ENCODE data around the gene HLA-C.
"Not testable (repeated sequence)": the region's sequence is repeated elsewhere in the genome, so short reads cannot be mapped to it uniquely, and the experiment has no call there.

Gene HLA-C

DNA sequence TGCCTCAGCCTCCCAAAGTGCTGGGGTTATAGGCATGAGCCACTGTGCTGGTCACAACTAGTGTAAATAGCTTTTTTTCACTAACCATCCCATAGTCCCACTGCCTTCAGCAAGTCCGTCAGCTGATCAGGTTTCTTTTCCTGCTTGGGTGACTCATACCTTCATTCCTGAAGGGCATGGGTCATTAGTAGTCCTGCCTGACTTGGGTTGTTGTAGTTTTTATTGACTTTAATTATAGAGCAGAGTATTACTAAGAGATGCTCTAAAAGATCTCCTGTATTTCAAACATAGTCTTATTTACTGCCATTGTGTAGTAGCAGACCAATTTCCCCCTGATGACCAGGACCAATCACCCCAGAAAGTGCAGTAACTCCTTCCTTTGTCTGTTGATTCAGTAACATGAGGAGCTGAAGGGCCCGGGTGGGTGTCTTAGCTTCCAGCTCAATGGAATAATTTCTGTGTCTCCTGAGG is 25.8 kb downstream of the HLA-C start:
- no peak overlapping the region for H3K9ac ChIP-seq (ENCODE audit: low read length)
- H3K14ac ChIP-seq (ENCODE audit: low read length) = no peak overlapping the region
- H2AK5ac ChIP-seq (ENCODE audit: low read length) = no peak overlapping the region
- H3K4me2 ChIP-seq (ENCODE audit: low read length) = no peak overlapping the region
- H3K23ac ChIP-seq (ENCODE audit: low read length) = no peak overlapping the region
- H2BK12ac ChIP-seq (ENCODE audit: low read length) = no peak overlapping the region
- H3K79me1 ChIP-seq (ENCODE audit: low read length) = no peaks in the 10 kb centered on the region
- H3K4me1 ChIP-seq (ENCODE audit: control insufficient read depth in 1 of 2, insufficient read depth in 2 of 2, low read length in 2 of 2) = peaks cover 6 to 7% of the 10 kb centered on the region in 2 experiments
- DNase-seq = peak in 1 of 2 donors; percentile 46
- H4K91ac ChIP-seq (ENCODE audit: low read depth, low read length) = no peak overlapping the region
- H3K79me2 ChIP-seq (ENCODE audit: control insufficient read depth, insufficient read depth, low read length, poor library complexity) = no peaks in the 10 kb centered on the region
- no peak overlapping the region for H3K18ac ChIP-seq (ENCODE audit: low read length)
- H3K27ac ChIP-seq (ENCODE audit: low read depth, low read length) = no peak overlapping the region
- no CpG with 5 or more reads among the region's 2 CpGs for WGBS (ENCODE audit: extremely low coverage, insufficient coverage, insufficient read length)
- H2BK5ac ChIP-seq (ENCODE audit: low read depth, low read length, poor library complexity) = no peak overlapping the region
- H3K9me3 ChIP-seq (ENCODE audit: insufficient read depth, low read depth, low read length) = no peaks in the 10 kb centered on the region
- no peak overlapping the region for H3K4me3 ChIP-seq (ENCODE audit: low read depth, low read length)
- no peaks in the 10 kb centered on the region for H3K27me3 ChIP-seq (ENCODE audit: insufficient read depth, low read length)
- H3K4ac ChIP-seq (ENCODE audit: low read depth, low read length) = no peak overlapping the region
- H2AFZ ChIP-seq (ENCODE audit: insufficient read depth, low read length, poor library complexity) = no peak overlapping the region
- no peak overlapping the region for H4K8ac ChIP-seq (ENCODE audit: low read depth, low read length)
- H3K36me3 ChIP-seq (ENCODE audit: control insufficient read depth in 1 of 2, insufficient read depth in 2 of 2, low read length in 2 of 2) = no peaks in the 10 kb centered on the region
- no peak overlapping the region for H2BK120ac ChIP-seq (ENCODE audit: insufficient read depth, low read length, poor library complexity)
- no peak overlapping the region for H4K12ac ChIP-seq (ENCODE audit: low read depth, low read length)

DNA sequence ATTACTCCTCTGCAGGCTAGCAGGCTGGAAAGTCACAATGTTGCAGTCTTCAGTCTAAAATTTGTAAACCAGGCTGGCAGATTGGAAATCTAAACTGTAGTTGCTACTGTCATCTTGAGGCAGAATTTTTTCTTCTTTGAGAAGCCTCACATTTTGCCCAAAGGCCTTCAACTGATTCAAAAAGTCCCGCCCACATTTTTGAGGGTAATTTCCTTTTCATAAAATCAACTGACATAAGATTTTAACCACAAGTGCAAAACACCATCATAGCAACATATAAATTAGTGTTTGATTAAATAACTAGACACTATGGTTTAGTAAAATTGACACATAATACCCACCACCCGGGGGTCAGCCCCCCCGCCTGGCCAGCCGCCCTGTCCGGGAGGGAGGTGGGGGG is 28.4 kb downstream of the HLA-C start:
- Histone ChIP-seq H4K12ac (ENCODE audit: low read depth, low read length) (no peak overlapping the region), H3K9me3 (ENCODE audit: insufficient read depth, low read depth, low read length) (no peaks in the 10 kb centered on the region), H3K14ac (ENCODE audit: low read length) (no peak overlapping the region), H3K4me3 (ENCODE audit: low read depth, low read length) (no peak overlapping the region), H3K4me2 (ENCODE audit: low read length) (no peak overlapping the region), H3K4me1 (ENCODE audit: control insufficient read depth in 1 of 2, insufficient read depth in 2 of 2, low read length in 2 of 2) (peaks cover 6 to 7% of the 10 kb centered on the region in 2 experiments), H3K27ac (ENCODE audit: low read depth, low read length) (no peak overlapping the region), H2AK5ac (ENCODE audit: low read length) (no peak overlapping the region), H3K9ac (ENCODE audit: low read length) (no peak overlapping the region), H3K23ac (ENCODE audit: low read length) (no peak overlapping the region), H4K8ac (ENCODE audit: low read depth, low read length) (no peak overlapping the region), H3K36me3 (ENCODE audit: control insufficient read depth in 1 of 2, insufficient read depth in 2 of 2, low read length in 2 of 2) (no peaks in the 10 kb centered on the region), H3K79me1 (ENCODE audit: low read length) (no peaks in the 10 kb centered on the region), H2BK5ac (ENCODE audit: low read depth, low read length, poor library complexity) (no peak overlapping the region), H3K27me3 (ENCODE audit: insufficient read depth, low read length) (no peaks in the 10 kb centered on the region), H2BK12ac (ENCODE audit: low read length) (no peak overlapping the region), H3K18ac (ENCODE audit: low read length) (no peak overlapping the region), H3K79me2 (ENCODE audit: control insufficient read depth, insufficient read depth, low read length, poor library complexity) (no peaks in the 10 kb centered on the region), H4K91ac (ENCODE audit: low read depth, low read length) (no peak overlapping the region), H3K4ac (ENCODE audit: low read depth, low read length) (no peak overlapping the region), H2AFZ (ENCODE audit: insufficient read depth, low read length, poor library complexity) (no peak overlapping the region), H2BK120ac (ENCODE audit: insufficient read depth, low read length, poor library complexity) (no peak overlapping the region)
- no CpG with 5 or more reads among the region's 5 CpGs for WGBS (ENCODE audit: extremely low coverage, insufficient coverage, insufficient read length)
- no peak for DNase-seq

DNA sequence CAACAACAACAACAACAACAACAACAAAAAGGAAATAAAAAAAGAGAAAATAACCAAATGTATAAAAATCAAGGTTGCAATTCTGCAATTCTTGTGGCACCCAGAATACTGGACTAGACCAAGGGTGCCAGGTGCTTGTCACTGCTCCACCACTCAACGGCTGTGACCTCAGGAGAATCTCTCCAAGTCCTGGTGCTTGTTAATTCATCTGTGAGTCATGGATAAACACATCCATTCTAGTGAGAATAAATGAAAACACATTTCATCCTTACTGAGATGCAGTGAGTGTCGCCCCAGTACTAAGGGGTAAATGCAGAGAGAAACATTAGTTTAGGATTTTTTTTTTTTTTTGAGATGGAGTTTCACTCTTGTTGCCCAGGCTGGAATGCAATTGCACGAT is 32.0 kb downstream of the HLA-C start:
- Histone ChIP-seq H4K91ac (ENCODE audit: low read depth, low read length) (no peak overlapping the region), H3K4ac (ENCODE audit: low read depth, low read length) (no peak overlapping the region), H2BK5ac (ENCODE audit: low read depth, low read length, poor library complexity) (no peak overlapping the region), H3K23ac (ENCODE audit: low read length) (no peak overlapping the region), H3K18ac (ENCODE audit: low read length) (no peak overlapping the region), H2BK120ac (ENCODE audit: insufficient read depth, low read length, poor library complexity) (no peak overlapping the region), H4K8ac (ENCODE audit: low read depth, low read length) (no peak overlapping the region), H3K79me1 (ENCODE audit: low read length) (no peaks in the 10 kb centered on the region), H2BK12ac (ENCODE audit: low read length) (no peak overlapping the region), H3K9me3 (ENCODE audit: insufficient read depth, low read depth, low read length) (no peaks in the 10 kb centered on the region), H3K14ac (ENCODE audit: low read length) (no peak overlapping the region), H3K36me3 (ENCODE audit: control insufficient read depth in 1 of 2, insufficient read depth in 2 of 2, low read length in 2 of 2) (no peaks in the 10 kb centered on the region), H3K4me3 (ENCODE audit: low read depth, low read length) (no peak overlapping the region), H2AFZ (ENCODE audit: insufficient read depth, low read length, poor library complexity) (no peak overlapping the region), H3K27me3 (ENCODE audit: insufficient read depth, low read length) (no peaks in the 10 kb centered on the region), H3K79me2 (ENCODE audit: control insufficient read depth, insufficient read depth, low read length, poor library complexity) (no peaks in the 10 kb centered on the region), H4K12ac (ENCODE audit: low read depth, low read length) (no peak overlapping the region), H2AK5ac (ENCODE audit: low read length) (no peak overlapping the region), H3K4me2 (ENCODE audit: low read length) (no peak overlapping the region), H3K27ac (ENCODE audit: low read depth, low read length) (no peak overlapping the region), H3K4me1 (ENCODE audit: control insufficient read depth in 1 of 2, insufficient read depth in 2 of 2, low read length in 2 of 2) (no peaks in the 10 kb centered on the region), H3K9ac (ENCODE audit: low read length) (no peak overlapping the region)
- no peak for DNase-seq
- no CpG with 5 or more reads among the region's 3 CpGs for WGBS (ENCODE audit: extremely low coverage, insufficient coverage, insufficient read length)

DNA sequence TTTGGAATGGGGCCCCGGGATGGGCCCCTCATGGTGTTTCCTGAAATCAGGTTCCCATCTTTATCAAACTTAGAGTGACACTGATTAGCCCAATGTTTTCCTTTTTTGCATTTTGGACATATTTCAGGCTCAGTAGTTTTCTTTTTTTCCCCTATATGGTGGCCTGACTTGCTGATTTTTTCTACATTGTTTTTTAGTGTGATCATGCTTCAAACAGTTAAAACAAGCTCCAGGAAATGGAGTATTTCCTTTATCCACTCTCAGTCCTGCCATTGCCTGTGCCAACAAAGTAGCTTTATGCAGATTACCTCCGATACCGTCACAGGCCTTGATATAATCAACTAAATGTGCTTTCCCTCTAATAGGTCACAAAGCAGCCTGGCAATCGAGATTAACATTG is 37.8 kb downstream of the HLA-C start:
- not testable (repeated sequence) for H3K9ac ChIP-seq (ENCODE audit: low read length); H3K4me3 ChIP-seq (ENCODE audit: low read depth, low read length); H3K18ac ChIP-seq (ENCODE audit: low read length); H3K4me2 ChIP-seq (ENCODE audit: low read length); H2AK5ac ChIP-seq (ENCODE audit: low read length); H3K4ac ChIP-seq (ENCODE audit: low read depth, low read length); H2BK120ac ChIP-seq (ENCODE audit: insufficient read depth, low read length, poor library complexity); H4K12ac ChIP-seq (ENCODE audit: low read depth, low read length); H3K23ac ChIP-seq (ENCODE audit: low read length); H2BK5ac ChIP-seq (ENCODE audit: low read depth, low read length, poor library complexity); H3K79me1 ChIP-seq (ENCODE audit: low read length); H3K79me2 ChIP-seq (ENCODE audit: control insufficient read depth, insufficient read depth, low read length, poor library complexity); H3K14ac ChIP-seq (ENCODE audit: low read length); H2BK12ac ChIP-seq (ENCODE audit: low read length); H3K27ac ChIP-seq (ENCODE audit: low read depth, low read length); H3K4me1 ChIP-seq (ENCODE audit: control insufficient read depth in 1 of 2, insufficient read depth in 2 of 2, low read length in 2 of 2); H3K9me3 ChIP-seq (ENCODE audit: insufficient read depth, low read depth, low read length); H2AFZ ChIP-seq (ENCODE audit: insufficient read depth, low read length, poor library complexity); H4K91ac ChIP-seq (ENCODE audit: low read depth, low read length); H3K27me3 ChIP-seq (ENCODE audit: insufficient read depth, low read length); H3K36me3 ChIP-seq (ENCODE audit: control insufficient read depth in 1 of 2, insufficient read depth in 2 of 2, low read length in 2 of 2); H4K8ac ChIP-seq (ENCODE audit: low read depth, low read length); DNase-seq
- WGBS (ENCODE audit: extremely low coverage, insufficient coverage, insufficient read length) = no CpG with 5 or more reads among the region's 4 CpGs
